Tibial nerve (tissue), 4 donors: ENCODE results near the gene FGD5. TPM values are rescaled to one million over a fixed set of nuclear protein-coding genes. Genes with fewer than 3 reads are reported as not detected.
A peak's percentile ranks its signal among the peaks of the same experiment; 100 is the strongest.

Experiments used
- DNase-seq, 2 donors: peaks; one replicate each; pipeline ENCODE4 v3.0.0-alpha.2; 2019; ENCODE audit warnings: low spot score in 2 of 2
- H3K27ac ChIP-seq, 4 donors: fragments of 200-600 bp; sonication (generic) in 3 of 4; one replicate each; pipeline ENCODE4 v1.5.1; 2017 to 2019; ENCODE audit warnings: mild to moderate bottlenecking in 1 of 4
- H3K27me3 ChIP-seq, 2 donors: fragments of 200-600 bp; sonication (generic) in 1 of 2; one replicate each; pipeline versions ENCODE4 v1.5.1 to v1.6.0; 2017 to 2019
- H3K36me3 ChIP-seq, 3 donors: fragments of 200-600 bp; sonication (generic); one replicate each; pipeline ENCODE4 v1.5.1; 2018 to 2019
- H3K4me1 ChIP-seq, 4 donors: fragments of 200-600 bp; sonication (generic) in 3 of 4; one replicate each; pipeline ENCODE4 v1.5.1; 2017 to 2019
- H3K4me3 ChIP-seq, 4 donors: fragments of 200-600 bp; sonication (generic) in 3 of 4; one replicate each; pipeline ENCODE4 v1.5.1; 2017 to 2019; ENCODE audit warnings: mild to moderate bottlenecking in 1 of 4, moderate library complexity in 1 of 4
- H3K9me3 ChIP-seq, 4 donors: fragments of 200-600 bp; sonication (generic) in 3 of 4; one replicate each; pipeline ENCODE4 v1.5.1; 2017 to 2019
- CTCF ChIP-seq, 5 experiments: fragments of 200-600 bp in 3 of 5; fragments of 450-650 bp in 2 of 5; sonication (generic) in 3 of 5; IDR thresholded peaks; one replicate each; pipeline ENCODE4 v1.5.1; 2016 to 2019; ENCODE audit warnings: antibody characterized with exemption in 5 of 5, mild to moderate bottlenecking in 3 of 5, moderate library complexity in 2 of 5
- EP300 ChIP-seq, 2 donors: sonication (generic); formaldehyde crosslinking; IDR thresholded peaks; one replicate each; pipeline ENCODE4 v1.6.1; 2017; ENCODE audit warnings: antibody characterized with exemption in 2 of 2, mild to moderate bottlenecking in 1 of 2
- POLR2A ChIP-seq, 2 donors: fragments of 450-650 bp; IDR thresholded peaks; one replicate each; pipeline ENCODE4 v1.6.1; 2017; ENCODE audit warnings: antibody characterized with exemption in 2 of 2, mild to moderate bottlenecking in 2 of 2, moderate library complexity in 2 of 2
- WGBS, 2 donors: methylation state at CpG; one replicate each; pipeline ENCODE4 v1.1.5; 2018; 5-methylcytosine and 5-hydroxymethylcytosine counted together
- total RNA-seq, 4 donors: library from RNA; depleted of rRNA; stranded (reverse); fragments of >200 nt; gene quantifications; one replicate each; pipeline ENCODE4 v1.1.0, GENCODE V29; 2016

FGD5 gene
- total RNA-seq, 4 donors from 2014 or later, result 33.3 to 41.8 (median 38.7) TPM

DNA sequence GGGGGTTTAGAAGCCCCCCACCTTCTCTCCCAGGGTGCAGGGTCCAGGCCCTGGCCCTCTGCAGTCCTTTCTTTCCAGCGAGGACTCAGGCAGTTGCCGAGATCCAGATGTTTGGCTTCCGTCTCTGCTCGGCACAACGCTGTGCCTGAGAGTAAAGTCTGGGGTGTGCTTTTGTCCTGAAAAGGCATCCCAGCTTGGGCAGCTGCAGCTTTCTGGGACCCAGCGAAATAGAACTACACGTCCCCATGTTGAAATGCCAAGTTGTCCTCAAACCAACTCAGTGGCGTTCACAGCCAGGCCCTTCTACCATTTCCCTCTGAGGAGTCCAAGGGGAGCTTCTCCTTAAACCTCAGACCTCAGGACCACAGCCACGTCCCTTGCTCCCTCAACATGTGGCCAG lies 23.1 kb downstream of the FGD5 start:
- Histone ChIP-seq H3K4me3 (no peak overlapping the region), H3K27ac (no peak overlapping the region), H3K9me3 (no peaks in the 10 kb centered on the region), H3K36me3 (no peaks in the 10 kb centered on the region), H3K27me3 (no peaks in the 10 kb centered on the region), H3K4me1 (peaks cover 0 to 66% (median 15%) of the 10 kb centered on the region in 4 donors)
- peak in 1 of 2 donors; percentile 42 for DNase-seq
- WGBS, 2 donors, result 45 to 46% methylated on average over 9 of the region's 9 CpGs
- TF ChIP-seq EP300 (IDR thresholded peaks at IDR 0.05), result no peak

DNA sequence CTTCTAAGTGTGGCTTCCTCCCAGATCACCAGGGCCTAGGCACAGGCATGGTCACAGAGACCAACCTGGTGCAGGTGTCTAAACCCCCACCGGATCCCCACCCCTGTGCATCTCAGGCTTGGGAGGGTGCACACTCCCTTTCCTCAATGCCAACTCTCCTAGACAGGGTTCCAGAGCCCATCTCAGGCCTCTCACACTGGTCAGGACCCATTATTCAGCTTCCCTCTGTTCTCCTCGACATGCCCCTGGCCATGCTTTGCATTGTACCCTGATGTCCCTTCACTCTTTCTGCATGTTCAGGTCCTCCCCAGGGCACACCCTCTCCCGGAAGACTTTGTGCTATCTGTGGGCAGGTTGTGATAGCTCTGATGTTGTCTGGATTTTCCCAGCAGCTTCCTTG lies 23.5 kb downstream of the FGD5 start:
- no peaks in the 10 kb centered on the region for H3K9me3 ChIP-seq
- 55 to 79% methylated on average over 3 of the region's 3 CpGs for WGBS, 2 donors
- no peak overlapping the region for H3K27ac ChIP-seq
- no peak for DNase-seq
- H3K4me1 ChIP-seq, result peaks cover 0 to 66% (median 15%) of the 10 kb centered on the region in 4 donors
- H3K4me3 ChIP-seq, result no peak overlapping the region
- H3K27me3 ChIP-seq, result no peaks in the 10 kb centered on the region
- no peak for TF ChIP-seq POLR2A (IDR thresholded peaks at IDR 0.05)
- no peak for TF ChIP-seq CTCF (IDR thresholded peaks at IDR 0.05)
- TF ChIP-seq EP300 (IDR thresholded peaks at IDR 0.05), result no peak
- no peaks in the 10 kb centered on the region for H3K36me3 ChIP-seq

DNA sequence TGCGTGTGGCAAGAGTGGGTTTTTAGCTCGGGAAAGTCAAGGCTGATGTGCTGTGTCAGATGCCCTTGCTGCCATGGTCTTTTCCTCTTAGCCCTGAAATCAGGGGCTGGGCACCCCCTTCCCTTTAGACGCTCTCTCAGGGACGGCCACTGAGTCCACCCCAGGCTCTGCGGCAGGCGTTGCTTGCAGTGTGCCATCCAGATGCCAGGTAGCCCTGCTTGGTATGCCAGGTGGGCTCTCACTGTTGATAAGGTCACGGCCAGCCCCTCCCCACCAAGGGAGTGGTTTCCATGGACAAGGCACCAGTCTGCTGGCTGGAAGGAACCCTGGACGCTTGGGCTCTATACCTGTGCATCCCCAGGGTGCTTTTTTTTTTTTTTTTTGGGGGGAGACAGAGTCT lies 24.6 kb downstream of the FGD5 start:
- TF ChIP-seq CTCF (IDR thresholded peaks at IDR 0.05) (no peak), EP300 (IDR thresholded peaks at IDR 0.05) (no peak), POLR2A (IDR thresholded peaks at IDR 0.05) (no peak)
- H3K27ac ChIP-seq, result no peak overlapping the region
- 87 to 88% methylated on average over 8 of the region's 8 CpGs for WGBS, 2 donors
- H3K4me3 ChIP-seq, result no peak overlapping the region
- H3K36me3 ChIP-seq, result no peaks in the 10 kb centered on the region
- peaks cover 0 to 66% (median 12%) of the 10 kb centered on the region in 4 donors for H3K4me1 ChIP-seq
- DNase-seq, result no peak
- H3K27me3 ChIP-seq, result no peaks in the 10 kb centered on the region
- H3K9me3 ChIP-seq, result no peaks in the 10 kb centered on the region

GRCh38 chr3:14844386-14845170 lies 25.8 kb downstream of the FGD5 start:
- WGBS, 2 donors, result 57 to 59% methylated on average over 7 of the region's 7 CpGs
- Histone ChIP-seq H3K27me3 (no peaks in the 10 kb centered on the region), H3K36me3 (no peaks in the 10 kb centered on the region), H3K9me3 (no peaks in the 10 kb centered on the region), H3K4me1 (peaks cover 0 to 65% (median 11%) of the 10 kb centered on the region in 4 donors), H3K27ac (no peak overlapping the region), H3K4me3 (no peak overlapping the region)
- DNase-seq, result no peak
- TF ChIP-seq EP300 (IDR thresholded peaks at IDR 0.05) (no peak), CTCF (IDR thresholded peaks at IDR 0.05) (no peak), POLR2A (IDR thresholded peaks at IDR 0.05) (no peak)

- Histone ChIP-seq H3K36me3 (no peaks in the 10 kb centered on the region), H3K27me3 (no peaks in the 10 kb centered on the region), H3K4me3 (no peak overlapping the region), H3K27ac (no peak overlapping the region), H3K9me3 (no peaks in the 10 kb centered on the region), H3K4me1 (peaks cover 0 to 69% (median 13%) of the 10 kb centered on the region in 4 donors)
- TF ChIP-seq EP300 (IDR thresholded peaks at IDR 0.05) (no peak), CTCF (IDR thresholded peaks at IDR 0.05) (no peak), POLR2A (IDR thresholded peaks at IDR 0.05) (no peak)
- 52 to 54% methylated on average over 3 of the region's 3 CpGs for WGBS, 2 donors
- no peak for DNase-seq
Measured at GRCh38 chr3:14845180-14845579, 26.4 kb downstream of the FGD5 start.
